Medulla oblongata (tissue), 1 donor: ENCODE measurements around the gene NCKAP5.

Experiments used
- DNase-seq: peaks from one replicate; pipeline ENCODE4 v3.0.0-alpha.2; 2015; ENCODE audit errors: extremely low spot score

Gene NCKAP5

GRCh38 chr2:132757676-132758075 lies 810.6 kb downstream of the NCKAP5 start:
- no peak for DNase-seq

GRCh38 chr2:132757002-132757589 lies 811.2 kb downstream of the NCKAP5 start:
- DNase-seq: no peak

DNA sequence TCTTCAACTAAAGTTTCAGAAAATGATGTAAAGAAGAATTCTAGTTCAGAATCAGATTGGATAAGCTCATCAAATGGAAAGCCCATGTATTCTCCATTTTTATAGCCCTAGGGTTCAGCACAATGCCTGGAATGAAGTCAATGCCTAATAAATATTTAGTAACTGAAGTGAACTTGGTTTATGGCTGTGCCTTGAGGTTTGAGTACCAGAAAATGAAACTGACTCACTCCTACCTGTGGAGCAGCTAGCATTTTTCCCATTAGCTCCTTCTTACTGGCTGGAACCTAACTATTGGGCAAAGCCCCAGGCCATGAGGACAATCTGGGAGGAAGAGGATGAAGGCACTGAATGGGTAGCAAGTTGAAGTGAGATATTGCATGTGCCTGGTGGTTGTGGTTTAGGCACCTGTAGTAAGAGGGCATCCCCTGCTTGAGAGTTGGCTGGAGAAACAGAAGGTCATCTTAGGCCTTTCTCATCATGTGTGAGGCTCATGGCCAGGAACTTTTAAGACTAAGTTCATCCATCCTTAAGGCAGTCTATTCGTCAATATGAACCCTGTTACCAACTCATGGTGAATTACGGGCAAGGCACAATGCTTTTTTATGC lies 813.3 kb downstream of the NCKAP5 start:
- DNase-seq: no peak

GRCh38 chr2:132754392-132754791 lies 813.9 kb downstream of the NCKAP5 start:
- no peak for DNase-seq

- no peak for DNase-seq
Measured at GRCh38 chr2:132752421-132753206, 815.6 kb downstream of the NCKAP5 start.

- no peak for DNase-seq
Measured at GRCh38 chr2:132751836-132752235, 816.4 kb downstream of the NCKAP5 start.

DNA sequence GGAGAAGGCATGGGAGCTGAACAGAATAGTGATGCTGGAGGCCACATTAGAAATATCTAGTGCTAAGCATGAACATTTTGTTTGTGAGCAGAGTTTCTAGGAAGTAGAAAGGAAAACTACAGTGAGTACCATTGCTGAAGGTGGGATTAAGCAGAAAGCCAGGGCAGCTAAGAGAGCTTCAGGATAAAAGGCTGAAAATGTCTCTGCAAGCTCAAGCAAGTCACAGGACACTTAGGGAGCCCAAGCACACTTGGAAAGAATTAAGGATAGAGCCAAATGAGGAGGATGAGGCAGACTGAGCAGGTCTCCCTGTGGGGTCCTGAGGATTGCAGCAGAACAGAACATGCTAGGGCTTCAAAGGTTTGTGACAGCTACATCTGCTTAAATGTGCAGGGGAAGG lies 817.7 kb downstream of the NCKAP5 start:
- no peak for DNase-seq

- DNase-seq: no peak
Measured at GRCh38 chr2:132747046-132747445, 821.2 kb downstream of the NCKAP5 start.

- DNase-seq: no peak
Measured at GRCh38 chr2:132741754-132742153, 826.5 kb downstream of the NCKAP5 start.

DNA sequence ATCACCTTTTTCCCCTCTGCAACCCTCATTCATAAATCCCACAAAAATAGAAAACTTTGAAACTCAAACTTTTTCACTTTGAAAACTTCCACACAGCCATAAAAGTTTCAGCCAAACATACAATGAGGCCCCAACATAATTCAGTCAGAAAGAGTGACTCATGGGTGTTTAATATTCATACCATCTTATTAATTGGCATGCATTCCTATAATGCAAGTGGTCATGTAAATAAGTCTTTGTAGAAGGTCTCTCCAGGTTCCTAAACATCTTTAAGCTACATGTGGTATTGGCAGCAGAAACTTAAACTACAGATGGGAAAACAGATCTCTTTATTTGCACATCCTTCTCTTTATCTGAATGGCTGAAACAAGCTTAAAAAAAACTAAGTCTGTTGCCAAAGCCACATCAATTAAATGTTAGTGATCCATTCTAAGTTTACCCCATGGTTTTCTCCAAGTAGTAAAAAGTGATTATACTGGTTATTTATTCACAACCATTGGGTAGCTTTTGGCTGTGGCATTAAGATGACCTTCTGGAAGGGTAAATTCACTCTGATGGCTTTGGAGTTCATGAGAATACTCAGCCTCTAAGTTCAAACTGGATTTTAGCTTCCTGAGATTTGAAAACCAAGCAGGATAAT lies 828.1 kb downstream of the NCKAP5 start:
- DNase-seq: no peak

DNA sequence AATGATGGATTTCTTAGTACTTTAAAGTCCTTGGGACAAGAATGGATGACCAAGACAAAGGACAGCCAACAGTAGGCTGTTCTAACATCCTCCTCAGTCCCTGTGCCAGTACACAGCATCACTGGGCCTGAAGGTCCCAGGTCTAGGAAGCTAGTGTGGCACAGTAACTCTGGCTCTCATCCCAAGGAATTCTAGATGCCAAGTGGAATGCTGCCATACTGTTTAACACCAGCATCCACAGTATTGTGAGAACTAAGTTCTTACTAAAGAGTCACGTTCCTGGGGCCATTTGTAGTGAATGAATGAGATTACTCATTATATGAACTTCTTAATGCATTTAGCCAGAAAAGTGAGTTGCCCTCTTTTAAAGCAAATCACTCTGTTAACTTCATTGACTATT lies 830.0 kb downstream of the NCKAP5 start:
- no peak for DNase-seq

DNA sequence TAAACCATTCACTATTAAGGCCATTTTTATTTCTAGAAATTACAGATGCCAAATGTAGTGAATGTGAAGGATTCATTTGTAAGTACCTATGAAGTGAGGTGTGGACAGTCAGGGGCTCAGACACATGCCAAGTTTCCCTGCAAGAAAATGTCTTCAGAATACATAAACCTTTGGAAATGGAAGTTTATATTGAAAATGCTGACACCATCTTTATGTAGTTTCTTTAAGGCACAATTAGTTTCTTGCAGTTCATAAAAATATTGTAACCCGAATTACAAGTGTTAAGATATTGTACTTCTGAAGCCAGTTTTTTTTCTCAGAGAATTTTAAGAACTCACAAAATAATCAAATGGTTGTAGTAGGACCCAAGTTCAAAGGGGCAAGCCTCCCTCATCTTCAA lies 832.2 kb downstream of the NCKAP5 start:
- no peak for DNase-seq

GRCh38 chr2:132734961-132735360 lies 833.3 kb downstream of the NCKAP5 start:
- DNase-seq: no peak

- DNase-seq: no peak
Measured at GRCh38 chr2:132733094-132733493, 835.2 kb downstream of the NCKAP5 start.

DNA sequence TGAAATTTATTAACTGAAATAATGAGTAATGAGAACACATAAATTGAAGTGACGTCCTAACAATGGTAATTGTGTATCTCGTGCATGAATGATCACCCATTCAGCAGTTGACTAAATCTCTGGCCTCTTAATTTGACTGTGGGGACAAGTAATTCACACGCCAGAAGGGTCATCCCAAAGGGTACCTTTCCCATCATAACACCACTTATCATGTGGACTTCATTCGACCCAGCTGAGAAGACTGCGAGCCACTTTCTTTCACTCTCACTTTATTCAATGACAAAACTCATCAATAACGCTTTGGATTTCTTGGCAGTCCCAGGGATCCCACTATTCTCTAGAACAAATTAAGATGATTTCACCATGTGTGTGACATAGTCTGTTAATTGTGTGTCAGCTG lies 835.6 kb downstream of the NCKAP5 start:
- no peak for DNase-seq

DNA sequence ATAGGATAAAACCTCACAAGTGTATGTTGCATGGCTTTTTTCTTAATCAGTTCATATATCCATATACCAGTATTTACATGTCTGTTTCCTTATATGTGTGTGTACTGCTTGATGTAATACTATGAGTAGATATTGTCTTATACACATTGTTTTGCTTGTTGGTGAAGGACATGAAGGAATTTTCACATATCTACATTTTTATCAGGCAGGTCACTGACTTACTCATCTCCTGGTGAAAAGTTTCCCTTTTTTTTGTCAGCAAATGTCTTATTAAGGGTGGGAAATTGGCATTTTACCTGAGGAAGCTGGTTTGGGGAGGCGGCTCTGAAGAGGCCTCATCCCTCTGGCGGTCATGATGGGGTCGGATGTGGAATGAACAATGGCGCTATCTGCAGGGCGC lies 836.8 kb downstream of the NCKAP5 start:
- no peak for DNase-seq

DNA sequence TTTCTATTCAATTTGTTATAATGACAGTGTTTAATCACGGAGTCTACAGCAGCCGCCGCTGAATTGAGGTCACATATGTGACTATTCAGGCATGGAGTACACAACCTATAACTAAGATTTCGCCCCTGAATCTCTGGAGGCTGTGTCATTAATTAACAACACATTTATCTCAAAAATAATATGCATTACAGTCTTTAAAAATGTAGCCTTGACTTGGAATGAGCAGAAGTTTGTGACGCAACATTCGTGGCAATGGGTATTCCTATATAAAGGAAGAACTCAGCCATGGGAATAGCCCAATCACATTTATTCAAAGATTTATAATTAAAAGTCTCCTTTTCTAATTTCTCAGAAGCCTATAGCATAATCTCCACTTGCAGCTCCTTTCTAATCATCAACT lies 837.7 kb downstream of the NCKAP5 start:
- no peak for DNase-seq

- DNase-seq: no peak
Measured at GRCh38 chr2:132729522-132729921, 838.7 kb downstream of the NCKAP5 start.

- DNase-seq: no peak
Measured at GRCh38 chr2:132726155-132726554, 842.1 kb downstream of the NCKAP5 start.

- no peak for DNase-seq
Measured at GRCh38 chr2:132725748-132726147, 842.5 kb downstream of the NCKAP5 start.

- no peak for DNase-seq
Measured at GRCh38 chr2:132725148-132725547, 843.1 kb downstream of the NCKAP5 start.

DNA sequence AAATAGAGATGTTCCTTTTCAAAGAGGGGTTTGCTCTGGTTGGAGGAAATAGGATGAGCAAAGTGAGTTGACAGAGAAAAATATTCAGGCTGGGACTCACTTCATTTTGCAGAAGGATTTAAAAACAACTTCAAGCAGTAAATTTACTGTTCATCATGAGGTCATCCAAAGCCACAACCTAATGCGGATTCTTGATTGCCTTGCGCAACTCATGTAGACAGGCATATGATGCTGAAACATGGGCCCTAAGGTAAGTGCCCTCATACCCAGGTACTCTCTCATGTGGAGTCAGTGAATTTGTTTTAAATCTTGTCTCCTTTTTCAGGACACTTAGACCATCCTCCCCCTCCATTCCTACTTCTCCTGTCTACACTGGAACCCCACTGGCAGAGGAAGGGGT lies 846.3 kb downstream of the NCKAP5 start:
- no peak for DNase-seq

- no peak for DNase-seq
Measured at GRCh38 chr2:132720393-132720792, 847.9 kb downstream of the NCKAP5 start.
